Right ventricle myocardium inferior (tissue), 1 donor: ENCODE measurements around the gene HSP90AA1. TPM values are rescaled to one million over a fixed set of nuclear protein-coding genes. Genes with fewer than 3 reads are reported as not detected.
A peak's percentile ranks its signal among the peaks of the same experiment; 100 is the strongest.
"Not testable (repeated sequence)": the region's sequence is repeated elsewhere in the genome, so short reads cannot be mapped to it uniquely, and the experiment has no call there.

Experiments
- ATAC-seq: fragments of 200-7000 bp; cut with Tn5 transposase; one replicate; pipeline ENCODE4 v1.9.1; 2020; ENCODE audit warnings: mild to moderate bottlenecking, moderate library complexity
- DNase-seq: peaks from one replicate; pipeline ENCODE4 v3.0.0; 2021; ENCODE audit errors: missing footprints
- intact Hi-C: fragments of 100-400 bp; cut with DNase I; formaldehyde crosslinking; loops from one replicate; pipeline ENCODE4 v1.11.0; 2022
- long read RNA-seq: library from polyadenylated mRNA; unstranded; transcript quantifications from one replicate; pipeline ENCODE4 v2.0.0, GENCODE V29; 2021
- total RNA-seq: library from RNA; stranded (reverse); fragmentation: NEBNext Ultra II Directional; extraction: Animal tissue kit (Norgen Biotek cat#: 25700); gene quantifications from one replicate; pipeline ENCODE4 v1.2.1, GENCODE V29; 2021
- donor health status: DM: no; HTN: yes; CAD: no; lungs with severe emphysema.

Gene HSP90AA1
- total RNA-seq: 484 TPM
- long read RNA-seq, transcript HSP90AA1-201 (11 exons, 3,379 nt): major isoform, 117 of 196 reads
- long read RNA-seq, partial matches to known transcripts: 75 of 196 reads
- long read RNA-seq, other reads (novel, unspliced or antisense): 4 of 196 reads

DNA sequence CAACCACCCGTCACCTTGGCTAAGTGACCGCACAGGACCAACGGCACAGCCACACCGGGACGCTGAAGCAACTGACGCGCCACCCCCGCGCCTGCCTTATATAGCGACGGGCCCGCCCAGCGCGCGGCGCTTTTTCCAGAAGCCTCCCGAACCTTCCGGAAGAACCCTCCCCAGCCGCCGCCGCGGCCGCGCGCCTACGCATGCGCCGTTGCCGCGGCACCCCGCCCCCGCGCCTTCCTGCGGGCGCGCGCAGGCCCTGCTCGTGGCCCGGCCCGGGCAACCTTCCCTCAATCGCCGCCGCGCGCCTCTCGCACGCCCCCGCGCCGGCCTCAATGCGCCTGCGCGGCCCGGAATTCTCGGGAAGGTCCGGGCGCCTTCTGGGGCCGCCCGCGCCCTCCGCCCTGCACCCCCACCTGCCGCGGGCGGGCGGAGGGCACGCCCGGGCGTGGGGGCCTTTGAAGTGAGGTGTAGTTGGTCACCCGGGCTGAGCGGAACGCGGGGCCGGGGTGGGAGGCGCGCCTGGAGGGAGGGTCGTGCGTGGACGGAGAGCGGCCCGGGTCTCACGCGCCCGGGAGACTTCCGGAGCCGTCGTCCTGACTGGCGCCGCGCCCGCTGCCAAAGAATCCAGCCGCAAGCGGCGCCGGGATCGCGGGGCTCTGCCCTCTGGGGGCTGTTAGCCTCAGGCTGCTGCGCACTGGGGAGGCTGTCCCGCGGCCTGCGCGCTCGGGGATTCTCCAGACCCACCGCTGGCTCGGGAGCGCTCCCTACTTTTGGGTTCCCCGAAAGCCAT, at the start of gene HSP90AA1:
TSS of gene HSP90AA1 (minus strand) at position 73 of the 790 bp plus-strand sequence. CDS start 666 bp downstream, outside the sequence.
- intact Hi-C loops: loop anchor here (1.0 to 5.0 kb wide), 3 partner anchors 40 to 326 kb away; partner anchors contain the start of gene PPP2R5C
- ATAC-seq: peak; percentile 91
- DNase-seq: peak; percentile 97

DNA sequence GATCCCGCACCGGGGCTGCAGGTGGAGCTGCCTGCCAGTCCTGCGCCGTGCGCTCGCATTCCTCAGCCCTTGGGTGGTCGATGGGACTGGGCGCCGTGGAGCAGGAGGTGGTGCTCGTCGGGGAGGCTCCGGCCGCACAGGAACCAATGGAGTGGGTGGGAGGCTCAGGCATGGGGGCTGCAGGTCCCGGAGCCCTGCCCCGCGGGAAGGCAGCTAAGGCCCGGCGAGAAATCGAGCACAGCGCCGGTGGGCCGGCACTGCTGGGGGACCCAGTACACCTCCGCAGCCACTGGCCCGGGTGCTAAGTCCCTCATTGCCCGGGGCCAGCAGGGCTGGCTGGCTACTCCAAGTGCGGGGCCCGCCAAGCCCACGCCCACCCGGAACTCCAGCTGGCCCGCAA, 48.6 kb upstream of the HSP90AA1 start:
- intact Hi-C loops, DNase-seq, ATAC-seq: not testable (repeated sequence)

DNA sequence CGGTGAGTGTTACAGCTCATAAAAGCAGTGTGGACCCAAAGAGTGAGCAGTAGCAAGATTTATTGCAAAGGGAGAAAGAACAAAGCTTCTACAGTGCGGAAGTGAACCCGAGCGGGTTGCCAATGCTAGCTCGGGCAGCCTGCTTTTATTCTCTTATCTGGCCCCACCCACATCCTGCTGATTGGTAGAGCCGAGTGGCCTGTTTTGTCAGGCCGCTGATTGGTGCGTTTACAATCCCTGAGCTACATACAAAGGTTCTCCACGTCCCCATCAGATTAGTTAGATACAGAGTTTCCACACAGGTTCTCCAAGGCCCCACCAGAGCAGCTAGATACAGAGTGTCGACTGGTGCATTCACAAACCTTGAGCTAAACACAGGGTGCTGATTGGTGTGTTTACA, 47.9 kb upstream of the HSP90AA1 start:
- intact Hi-C loops, ATAC-seq, DNase-seq: not testable (repeated sequence)

DNA sequence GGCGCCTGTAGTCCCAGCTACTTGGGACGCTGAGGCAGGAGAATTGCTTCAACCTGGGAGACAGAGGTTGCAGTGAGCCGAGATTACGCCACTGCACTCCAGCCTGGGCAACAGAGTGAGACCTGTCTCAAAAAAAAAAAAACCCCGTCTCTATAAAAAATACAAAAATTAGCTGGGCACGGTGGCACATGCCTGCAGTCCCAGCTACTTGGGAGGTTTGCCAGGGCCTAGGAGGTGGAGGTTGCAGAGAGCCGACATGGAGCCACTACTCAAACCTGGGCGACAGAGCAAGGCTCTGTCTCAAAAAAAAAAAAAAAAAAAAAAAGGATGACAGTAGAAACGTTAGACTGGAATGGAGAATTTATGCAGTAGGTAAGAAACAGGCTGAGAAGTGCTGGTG, 47.2 kb upstream of the HSP90AA1 start:
- DNase-seq, ATAC-seq, intact Hi-C loops: not testable (repeated sequence)

DNA sequence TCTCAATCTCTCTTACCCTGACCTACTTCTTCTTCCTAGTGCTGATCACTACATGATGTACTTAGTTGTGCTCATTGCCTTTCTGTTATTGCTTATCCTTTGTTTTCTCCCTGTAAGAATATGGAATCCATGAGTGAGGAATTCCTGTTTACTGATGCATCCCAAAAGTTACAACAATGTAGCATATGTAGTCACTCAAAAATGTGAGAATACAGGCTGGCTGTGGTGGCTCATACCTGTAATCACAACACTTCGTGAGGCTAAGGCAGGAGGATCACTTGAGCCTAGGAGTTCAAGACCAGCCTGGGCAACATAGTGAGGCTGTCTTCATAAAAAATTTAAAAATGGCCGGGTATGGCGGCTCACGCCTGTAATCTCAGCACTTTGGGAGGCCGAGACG, 44.9 kb upstream of the HSP90AA1 start:
- intact Hi-C loops: no loop called here
- DNase-seq (no peak), ATAC-seq (no peak)

DNA sequence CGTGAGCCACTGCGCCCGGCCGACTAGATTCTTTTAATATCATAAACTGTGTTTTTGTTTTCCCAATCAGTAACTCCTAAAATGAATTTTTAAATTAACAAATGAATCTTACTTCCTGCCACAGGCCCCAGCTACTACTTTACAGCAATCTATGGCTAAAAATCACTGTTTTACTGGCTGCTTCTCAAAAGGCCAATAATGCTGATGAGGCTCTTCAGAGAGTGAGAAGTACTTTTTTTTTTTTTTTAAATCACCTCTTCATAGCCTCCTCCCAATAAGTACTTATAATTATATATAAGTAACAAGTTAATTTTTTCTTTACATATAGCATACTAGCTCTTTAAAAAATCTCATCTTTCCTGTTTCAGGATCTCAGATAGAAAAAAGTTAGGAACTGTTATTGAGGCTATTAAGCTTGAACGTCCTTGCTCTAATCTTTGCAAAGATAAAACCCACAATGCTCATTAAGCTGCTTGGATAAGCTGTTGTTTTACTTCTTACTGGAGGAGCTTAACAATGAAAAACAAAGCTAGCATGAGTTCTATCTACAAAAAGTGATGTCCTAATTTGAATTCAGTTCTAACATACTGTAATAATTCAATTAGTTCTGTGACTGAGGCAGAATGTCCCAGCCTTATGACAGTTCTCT, 40.1 kb upstream of the HSP90AA1 start:
- DNase-seq: no peak
- intact Hi-C loops: no loop called here
- ATAC-seq: no peak

DNA sequence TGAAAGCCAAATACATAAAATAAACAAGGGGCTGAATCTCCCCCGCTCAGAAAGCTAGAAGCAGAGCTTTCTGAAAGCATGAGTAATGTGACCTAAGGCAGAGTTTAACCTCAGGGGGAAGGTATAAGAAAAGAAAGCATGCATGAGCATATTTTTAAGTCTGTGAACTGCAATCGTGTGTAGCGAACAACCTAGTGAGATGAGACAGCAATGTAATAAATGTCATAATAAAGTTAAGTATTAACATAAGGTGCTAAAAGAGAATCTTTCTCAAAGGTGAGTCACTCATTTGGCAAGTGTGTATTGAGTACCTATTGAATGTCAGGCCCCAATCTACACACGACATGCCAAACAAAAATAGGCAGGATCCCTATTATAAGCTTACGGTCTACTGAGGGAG, 38.7 kb upstream of the HSP90AA1 start:
- ATAC-seq: no peak
- intact Hi-C loops: no loop called here
- no peak for DNase-seq

DNA sequence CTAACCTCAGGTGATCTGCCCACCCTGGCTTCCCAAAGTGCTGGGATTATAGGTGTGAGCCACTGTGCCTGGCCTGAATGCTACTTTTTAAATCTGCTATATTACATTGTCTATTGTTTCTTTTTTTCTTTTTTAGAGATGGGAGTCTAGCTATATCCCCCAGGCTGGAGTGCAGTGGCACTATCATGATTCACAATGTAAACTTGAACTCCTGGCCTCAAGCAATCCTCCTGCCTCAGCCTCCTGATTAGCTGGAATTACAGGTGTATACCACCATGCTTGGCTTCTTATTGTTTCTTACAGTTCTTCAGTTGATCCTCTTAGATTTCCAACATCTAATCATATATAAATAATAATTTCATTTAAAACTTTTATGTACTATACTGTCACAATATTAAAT, 37.6 kb upstream of the HSP90AA1 start:
- no peak for ATAC-seq
- intact Hi-C loops: no loop called here
- no peak for DNase-seq

DNA sequence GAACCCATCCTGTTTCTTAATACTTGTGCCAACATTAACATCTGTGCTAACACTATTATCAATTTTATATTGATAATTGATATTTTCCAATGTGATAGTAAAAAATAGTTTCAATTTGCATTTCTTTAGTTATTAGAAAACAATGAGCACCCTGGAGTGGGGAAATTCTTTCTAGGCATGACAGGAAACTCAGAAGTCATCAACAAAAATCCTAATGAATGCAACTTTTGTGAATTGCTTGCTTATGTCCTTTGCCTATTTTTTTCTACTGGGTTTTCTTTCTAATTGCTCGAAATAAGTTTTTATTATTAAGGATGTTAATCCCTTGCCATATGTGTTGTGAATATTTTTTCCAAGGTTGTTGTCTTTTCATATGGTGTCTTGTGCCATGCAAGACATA, 34.7 kb upstream of the HSP90AA1 start:
- DNase-seq (no peak), ATAC-seq (no peak)
- intact Hi-C loops: no loop called here

DNA sequence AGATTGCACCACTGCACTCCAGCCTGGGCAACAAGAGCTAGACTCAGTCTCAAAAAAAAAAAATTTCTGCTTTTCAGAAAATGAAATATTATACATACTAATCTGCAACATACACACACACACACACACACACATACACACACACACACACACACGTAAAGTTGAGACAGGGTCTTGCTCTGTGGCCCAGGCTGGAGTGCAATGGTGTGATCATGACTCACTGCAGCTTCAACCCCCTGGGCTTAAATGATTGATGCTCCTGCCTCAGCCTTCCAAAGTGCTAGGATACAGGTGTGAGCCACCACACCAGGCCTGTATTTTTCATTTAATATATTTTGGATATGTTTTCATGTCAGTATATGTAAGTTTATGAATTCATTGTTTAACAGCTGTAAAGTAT, 34.0 kb upstream of the HSP90AA1 start:
- intact Hi-C loops: no loop called here
- no peak for ATAC-seq
- DNase-seq: no peak

DNA sequence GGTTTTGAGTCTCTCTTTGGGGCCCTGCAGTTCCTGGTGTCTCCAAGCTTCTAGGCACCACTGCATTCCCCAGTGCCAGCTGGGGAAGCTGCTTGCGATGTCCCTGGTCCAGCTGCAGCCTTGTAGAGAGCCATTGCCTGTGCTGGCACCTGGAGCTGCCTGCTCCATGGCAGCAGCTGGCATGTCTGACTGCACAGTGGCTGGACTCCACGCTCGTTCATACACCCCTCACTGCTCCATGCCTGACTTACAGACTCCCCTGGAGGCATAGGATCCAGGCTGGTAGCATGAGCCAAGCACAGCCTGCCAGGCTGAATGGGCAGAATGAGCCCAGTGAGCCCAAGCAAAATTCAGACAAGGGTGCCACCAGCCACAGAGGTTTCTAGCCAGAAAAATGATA, 31.0 kb upstream of the HSP90AA1 start:
- DNase-seq (no peak), ATAC-seq (no peak)
- intact Hi-C loops: no loop called here

DNA sequence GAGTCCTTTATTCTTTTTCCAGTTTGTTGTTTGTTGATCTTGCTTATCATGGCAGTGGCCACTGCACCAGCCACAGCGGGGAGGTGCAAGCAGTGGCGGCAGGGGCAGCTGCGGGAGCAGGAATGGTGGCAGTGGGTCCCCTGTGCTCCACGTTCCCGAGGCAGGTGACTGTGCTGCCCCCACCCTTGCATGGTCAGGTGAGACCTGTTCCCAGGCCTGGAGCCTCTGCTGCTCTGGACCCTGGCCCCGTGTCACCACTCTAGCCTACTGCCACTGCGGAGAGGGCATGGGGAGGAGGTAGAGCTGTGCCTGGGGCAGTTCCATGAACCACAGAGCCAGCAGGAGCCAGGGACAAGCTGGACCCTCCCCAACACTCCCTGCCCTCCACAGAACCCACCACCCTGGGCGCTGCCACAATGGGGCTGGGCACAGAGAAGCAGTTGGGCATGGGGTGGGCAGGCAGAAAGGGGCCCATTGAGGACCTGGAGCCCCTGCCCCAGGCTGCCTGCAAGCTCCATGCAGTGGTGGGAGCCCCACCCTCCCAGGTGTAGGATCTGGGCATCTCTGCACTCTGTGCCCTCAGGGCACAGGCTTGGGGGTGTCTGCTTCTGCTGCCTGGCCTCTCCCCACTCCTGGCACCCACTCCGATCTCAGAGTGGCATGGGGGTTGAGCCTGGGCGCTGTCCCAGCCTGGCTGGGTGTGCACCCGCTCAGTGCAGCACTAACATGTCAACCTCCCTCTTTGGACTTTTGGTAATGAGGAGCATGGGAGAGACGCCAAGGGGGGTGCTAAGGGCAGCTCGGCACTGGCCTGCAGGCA, 29.7 kb upstream of the HSP90AA1 start:
- ATAC-seq: no peak
- intact Hi-C loops: no loop called here

DNA sequence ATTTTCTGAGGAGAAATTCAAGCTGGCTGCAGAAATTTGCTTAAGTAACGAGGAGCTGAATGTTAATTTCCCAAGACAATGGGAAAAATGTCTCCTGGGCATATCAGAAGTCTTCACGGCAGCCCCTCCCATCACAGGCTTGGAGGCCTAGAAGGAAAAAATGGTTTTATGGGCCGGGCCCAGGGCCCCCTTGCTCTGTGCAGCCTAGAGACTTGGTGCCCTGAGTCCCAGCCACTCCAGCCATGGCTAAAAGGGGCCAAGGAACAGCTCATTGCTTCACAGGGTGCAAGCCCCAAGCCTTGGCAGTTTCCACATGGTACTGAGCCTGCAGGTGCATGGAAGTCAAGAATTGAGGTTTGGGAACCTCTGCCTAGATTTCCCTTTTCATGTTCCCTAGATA, 24.3 kb upstream of the HSP90AA1 start:
- intact Hi-C loops: no loop called here

More for the DNA sequence above, 29.7 kb upstream of the HSP90AA1 start:
- no peak for DNase-seq

DNA sequence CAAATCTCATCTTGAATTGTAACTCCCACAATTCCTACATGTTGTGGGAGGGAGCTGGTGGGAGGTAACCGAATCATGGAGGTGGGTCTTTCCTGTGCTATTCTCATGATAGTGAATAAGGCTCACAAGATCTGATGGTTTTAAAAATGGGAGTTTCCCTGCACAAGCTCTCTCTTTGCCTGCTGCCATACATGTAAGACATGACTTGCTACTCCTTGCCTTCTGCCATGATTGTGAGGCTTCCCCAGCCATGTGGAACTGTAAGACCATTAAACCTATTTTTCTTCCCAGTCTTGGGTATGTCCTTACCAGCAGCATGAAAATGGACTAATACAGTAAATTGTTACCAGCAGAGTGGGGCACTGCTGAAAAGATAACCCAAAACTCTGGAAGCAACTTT, 22.5 kb upstream of the HSP90AA1 start:
- intact Hi-C loops, DNase-seq, ATAC-seq: not testable (repeated sequence)

More for the DNA sequence above, 24.3 kb upstream of the HSP90AA1 start:
- DNase-seq: no peak
- ATAC-seq: no peak

DNA sequence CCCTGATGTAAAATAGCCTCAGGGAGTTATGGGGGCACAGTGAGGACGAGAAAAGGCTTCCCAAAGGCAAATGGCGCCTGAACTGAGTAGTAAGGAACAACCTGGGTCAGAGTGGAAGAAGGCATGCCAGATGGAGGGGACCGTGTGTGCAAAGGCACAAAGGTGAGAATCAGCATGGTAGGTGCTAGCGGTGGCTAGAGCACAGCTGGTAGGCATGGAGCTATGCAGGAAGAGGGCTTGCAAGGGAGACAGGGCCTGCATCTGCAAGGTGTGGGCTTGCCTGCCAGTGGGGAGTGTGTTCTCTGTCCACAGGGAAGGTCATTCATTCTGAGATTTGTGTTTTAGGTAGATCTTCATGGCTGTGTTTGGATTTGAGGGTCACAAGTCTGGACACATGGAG, 18.5 kb upstream of the HSP90AA1 start:
- intact Hi-C loops: no loop called here
- ATAC-seq (no peak), DNase-seq (no peak)

DNA sequence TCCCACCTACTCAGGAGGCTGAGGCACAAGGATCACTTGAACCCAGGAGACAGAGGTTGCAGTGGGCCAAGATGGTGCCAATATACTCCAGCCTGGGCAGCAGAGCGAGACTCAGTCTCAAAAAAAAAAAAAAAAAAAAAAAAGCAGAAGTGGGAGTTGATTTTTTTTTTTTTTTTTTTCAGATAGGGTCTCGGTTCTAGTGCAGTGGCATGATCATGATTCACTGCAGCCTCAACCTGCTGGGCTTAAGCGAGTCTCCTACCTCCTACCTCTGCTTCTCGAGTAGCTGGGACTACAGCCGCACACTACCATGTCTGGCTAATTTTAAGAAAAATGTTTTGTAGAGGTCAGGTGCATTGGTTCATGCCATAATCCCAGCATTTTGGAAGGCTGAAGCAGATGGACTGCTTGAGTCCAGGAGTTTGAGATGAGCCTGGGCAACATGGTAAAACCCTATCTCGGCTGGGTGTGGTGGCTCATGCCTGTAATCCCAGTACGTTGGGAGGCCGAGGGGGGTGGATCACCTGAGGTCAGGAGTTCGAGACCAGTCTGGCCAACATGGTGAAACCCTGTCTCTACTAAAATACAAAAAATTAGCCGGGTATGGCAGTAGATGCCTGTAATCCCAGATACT, 16.3 kb upstream of the HSP90AA1 start:
- intact Hi-C loops: no loop called here
- DNase-seq (no peak), ATAC-seq (no peak)

DNA sequence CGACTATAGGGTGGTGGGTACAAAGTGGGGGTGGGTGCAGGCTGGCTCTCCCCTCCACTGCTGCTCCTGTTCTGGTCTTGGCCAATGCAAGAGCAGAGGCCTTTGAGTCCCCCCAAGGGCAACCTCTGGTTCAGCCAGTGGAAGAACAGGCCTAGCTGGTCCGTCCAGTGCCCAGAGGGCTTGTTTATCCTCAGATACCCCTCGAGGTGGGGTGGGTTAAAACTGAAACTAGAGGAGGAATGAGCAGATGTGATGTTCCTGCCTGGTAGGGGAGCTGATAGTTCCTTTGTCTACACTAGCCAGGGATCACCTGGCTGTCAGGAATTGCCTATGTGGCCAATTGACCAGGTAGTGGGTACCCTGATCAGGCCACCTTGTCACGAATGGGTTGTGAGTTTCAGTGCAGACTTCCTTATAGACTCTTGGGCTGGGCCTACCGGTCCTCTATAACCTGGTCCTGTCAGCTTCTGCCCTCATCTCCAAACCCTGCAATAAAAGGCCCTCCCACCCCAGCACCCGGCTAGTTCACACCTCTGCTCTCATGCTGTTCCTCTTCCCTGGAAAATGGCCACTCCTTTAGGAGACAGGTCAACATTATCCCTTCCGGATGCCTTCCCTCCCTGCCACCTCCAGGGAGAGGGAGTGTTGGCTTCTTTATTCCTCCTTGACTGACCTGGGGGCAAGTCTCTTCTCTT, 10.7 kb upstream of the HSP90AA1 start:
- ATAC-seq: no peak
- no peak for DNase-seq
- intact Hi-C loops: loop anchor here (2.0 kb wide), 2 partner anchors 35 to 391 kb away; no protein-coding TSS in a partner anchor
